GM21515 (cell line): ENCODE measurements around the gene CEP85L.

Source experiments
- ATAC-seq: cut with Tn5 transposase; IDR thresholded peaks from one replicate; pipeline ENCODE4 v1.9.1; 2021; ENCODE audit not compliant: unreplicated experiment

The CEP85L gene

GRCh38 chr6:118625833-118626232, 25.6 kb downstream of the CEP85L start:
- ATAC-seq = no peak

GRCh38 chr6:118621799-118622470, 29.5 kb downstream of the CEP85L start:
- no peak for ATAC-seq

- ATAC-seq = no peak
Observed at GRCh38 chr6:118620202-118620601, 31.2 kb downstream of the CEP85L start.

- ATAC-seq = peak; percentile 70
Observed at GRCh38 chr6:118618676-118619377, 32.6 kb downstream of the CEP85L start.

GRCh38 chr6:118617417-118617816, 34.0 kb downstream of the CEP85L start:
- ATAC-seq = no peak

- ATAC-seq = no peak
Observed at GRCh38 chr6:118611334-118611733, 40.1 kb downstream of the CEP85L start.

- ATAC-seq = no peak
Observed at GRCh38 chr6:118606858-118607257, 44.5 kb downstream of the CEP85L start.

- ATAC-seq = no peak
Observed at GRCh38 chr6:118606268-118606667, 45.1 kb downstream of the CEP85L start.

- ATAC-seq = no peak
Observed at GRCh38 chr6:118603372-118603771, 48.0 kb downstream of the CEP85L start.

- ATAC-seq = no peak
Observed at GRCh38 chr6:118602300-118602699, 49.1 kb downstream of the CEP85L start.

- no peak for ATAC-seq
Observed at GRCh38 chr6:118598324-118598723, 53.1 kb downstream of the CEP85L start.

GRCh38 chr6:118597636-118598035, 53.8 kb downstream of the CEP85L start:
- ATAC-seq = no peak

GRCh38 chr6:118596774-118597320, 54.5 kb downstream of the CEP85L start:
- no peak for ATAC-seq

- ATAC-seq = no peak
Observed at GRCh38 chr6:118594877-118595276, 56.5 kb downstream of the CEP85L start.

- ATAC-seq = no peak
Observed at GRCh38 chr6:118591897-118592296, 59.5 kb downstream of the CEP85L start.

- no peak for ATAC-seq
Observed at GRCh38 chr6:118589649-118590365, 61.6 kb downstream of the CEP85L start.

- no peak for ATAC-seq
Observed at GRCh38 chr6:118589186-118589585, 62.2 kb downstream of the CEP85L start.

- ATAC-seq = no peak
Observed at GRCh38 chr6:118588626-118589025, 62.8 kb downstream of the CEP85L start.

- no peak for ATAC-seq
Observed at GRCh38 chr6:118586746-118587485, 64.5 kb downstream of the CEP85L start.

- no peak for ATAC-seq
Observed at GRCh38 chr6:118584911-118585310, 66.5 kb downstream of the CEP85L start.

- no peak for ATAC-seq
Observed at GRCh38 chr6:118581489-118581959, 69.9 kb downstream of the CEP85L start.
